ENCODE data around the gene LDLRAD2.
A peak's percentile ranks its signal among the peaks of the same experiment; 100 is the strongest.
"Not testable (repeated sequence)": the region's sequence is repeated elsewhere in the genome, so short reads cannot be mapped to it uniquely, and the experiment has no call there.

Gene LDLRAD2

DNA sequence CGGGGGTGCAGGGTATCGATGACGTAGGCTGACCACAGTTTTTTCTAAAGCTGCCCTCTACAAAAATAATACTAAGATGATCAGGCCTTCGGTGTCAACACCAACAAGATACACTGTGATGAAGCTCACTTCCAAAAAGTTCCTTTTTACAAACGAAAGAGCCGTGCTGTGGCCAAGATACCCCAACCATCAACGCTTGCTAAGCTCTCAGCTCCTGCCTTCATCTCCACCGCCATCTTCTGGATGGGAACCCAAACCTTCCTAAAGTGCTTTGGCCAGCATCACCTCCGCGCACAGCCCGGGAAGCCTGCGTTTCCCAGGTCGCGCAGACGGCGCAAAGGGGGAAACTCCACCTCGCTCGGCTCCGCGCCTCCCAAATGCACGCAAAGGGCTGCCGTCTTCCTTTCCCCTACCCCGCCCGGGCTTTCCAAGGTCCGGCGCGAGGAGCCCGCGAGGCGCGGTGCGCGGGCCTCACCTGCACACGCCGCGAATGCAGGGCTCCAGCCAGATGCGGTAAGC lies 29.7 kb upstream of the LDLRAD2 start:
- DNase-seq (ENCODE audit: extremely low spot score) = peak; percentile 37
- TF ChIP-seq CTBP1 (IDR thresholded peaks at IDR 0.05; ENCODE audit: borderline replicate concordance) = 0 out of 2 replicates have a peak, but pooled peaks have one; percentile 14
- no peak for TF ChIP-seq SP1 (IDR thresholded peaks at IDR 0.05)
- no peak for TF ChIP-seq BHLHE40 (IDR thresholded peaks at IDR 0.05; ENCODE audit: borderline replicate concordance)
- CTCF ChIA-PET = interaction anchor here (1.0 to 1.1 kb wide), 2 partner anchors 13 to 241 kb away, joined by 3 to 4 read pairs; no protein-coding TSS in a partner anchor
- POLR2A ChIA-PET = interaction anchor here (0.5 to 2.0 kb wide), 17 partner anchors 8 to 243 kb away, joined by 3 to 9 read pairs (median 3); no protein-coding TSS in a partner anchor

DNA sequence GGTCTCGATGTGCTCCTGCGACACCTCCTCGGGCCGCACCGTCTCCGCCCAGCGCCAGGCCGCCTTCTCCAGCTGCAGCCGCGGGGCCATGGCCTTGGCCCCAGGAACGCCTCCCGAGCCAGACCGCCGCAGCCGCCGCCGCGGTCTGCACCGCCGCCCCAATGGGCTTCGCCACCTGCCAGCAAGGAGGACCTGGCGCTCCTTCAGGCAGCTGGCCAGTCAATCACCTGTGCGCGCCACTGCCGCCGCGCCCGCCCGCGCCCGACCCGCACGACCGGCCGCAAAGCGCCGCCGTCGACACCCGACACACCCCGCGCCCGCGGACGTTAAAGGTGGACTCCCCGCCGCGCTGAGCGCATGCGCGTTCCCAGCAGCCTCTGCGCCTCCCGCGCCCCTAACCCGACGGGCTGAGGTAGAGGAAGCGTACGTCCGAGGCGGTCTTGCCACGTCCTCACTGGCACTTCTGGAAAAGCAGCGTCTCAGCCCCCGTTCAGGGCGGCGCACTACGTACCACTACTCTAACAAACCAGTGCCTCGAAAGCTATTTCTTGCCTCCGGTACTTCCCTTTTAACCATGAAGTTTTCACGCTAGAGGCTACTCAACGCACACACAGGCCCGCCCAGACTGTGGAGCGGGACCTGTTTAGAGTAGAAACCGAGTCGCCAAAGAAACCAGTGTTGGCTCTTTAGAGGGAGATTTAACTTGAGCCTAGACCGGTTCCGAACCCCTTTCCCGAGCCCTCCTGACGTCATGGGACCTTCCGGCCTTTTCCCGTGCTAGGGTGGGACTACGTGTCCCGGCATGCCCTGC lies 29.0 kb upstream of the LDLRAD2 start, which contains the start of gene USP48:
TSS of gene USP48 (minus strand) at position 282 of the 811 bp plus-strand sequence. CDS start at position 90, 192 bp downstream.
- TF ChIP-seq ZNF384 (IDR thresholded peaks at IDR 0.05) (no peak), ELF4 (IDR thresholded peaks at IDR 0.05) (peak; percentile 82; the same call in 1 of the 2 replicates), SUZ12 (IDR thresholded peaks at IDR 0.05) (no peak; the same call in 1 of the 2 replicates), NFRKB (IDR thresholded peaks at IDR 0.05) (no peak), L3MBTL2 (conservative IDR thresholded peaks at IDR 0.05) (peak; percentile 69), ARNT (IDR thresholded peaks at IDR 0.05) (no peak)
- TF ChIP-seq, protein P1, sequence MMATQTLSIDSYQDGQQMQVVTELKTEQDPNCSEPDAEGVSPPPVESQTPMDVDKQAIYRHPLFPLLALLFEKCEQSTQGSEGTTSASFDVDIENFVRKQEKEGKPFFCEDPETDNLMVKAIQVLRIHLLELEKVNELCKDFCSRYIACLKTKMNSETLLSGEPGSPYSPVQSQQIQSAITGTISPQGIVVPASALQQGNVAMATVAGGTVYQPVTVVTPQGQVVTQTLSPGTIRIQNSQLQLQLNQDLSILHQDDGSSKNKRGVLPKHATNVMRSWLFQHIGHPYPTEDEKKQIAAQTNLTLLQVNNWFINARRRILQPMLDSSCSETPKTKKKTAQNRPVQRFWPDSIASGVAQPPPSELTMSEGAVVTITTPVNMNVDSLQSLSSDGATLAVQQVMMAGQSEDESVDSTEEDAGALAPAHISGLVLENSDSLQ (IDR thresholded peaks at IDR 0.05) = peak; percentile 91
- POLR2A ChIA-PET = interaction anchor here (0.6 to 2.0 kb wide), 16 partner anchors 9 to 484 kb away, joined by 3 to 9 read pairs (median 4); no protein-coding TSS in a partner anchor
- CTCF ChIA-PET = interaction anchor here (1.0 kb wide), 1 partner anchor 241 kb away, joined by 4 read pairs; no protein-coding TSS in a partner anchor

GRCh38 chr1:21783679-21784603 lies 28.1 kb upstream of the LDLRAD2 start:
- CTCF ChIA-PET = no interaction called here

More for the DNA sequence above, 29.0 kb upstream of the LDLRAD2 start, which contains the start of gene USP48:
- peak; percentile 91 for DNase-seq (ENCODE audit: extremely low spot score)

DNA sequence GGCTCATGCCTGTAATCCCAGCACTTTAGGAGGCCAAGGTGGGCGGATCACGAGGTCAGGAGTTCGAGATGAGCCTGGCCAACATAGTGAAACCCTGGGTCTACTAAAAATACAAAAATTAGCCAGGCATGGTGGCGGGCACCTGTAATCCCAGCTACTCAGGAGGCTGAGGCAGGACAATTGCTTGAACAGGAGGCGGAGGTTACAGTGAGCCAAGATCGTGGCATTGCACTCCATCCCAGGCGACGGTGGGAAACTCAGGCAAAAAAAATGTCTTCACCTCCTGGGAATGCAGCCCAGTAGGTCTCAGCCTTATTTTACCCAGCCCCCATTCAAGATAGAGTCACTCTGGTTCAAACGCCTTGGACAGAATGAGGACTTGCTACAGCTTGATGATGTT lies 26.3 kb upstream of the LDLRAD2 start:
- CTCF ChIA-PET; DNase-seq (ENCODE audit: extremely low spot score): not testable (repeated sequence)
- POLR2A ChIA-PET = interaction anchor here (1.1 kb wide), 1 partner anchor 8 kb away, joined by 3 read pairs; no protein-coding TSS in a partner anchor

More at GRCh38 chr1:21783679-21784603, 28.1 kb upstream of the LDLRAD2 start:
- TF ChIP-seq TARDBP (IDR thresholded peaks at IDR 0.05) = no peak
- TF ChIP-seq L3MBTL2 (conservative IDR thresholded peaks at IDR 0.05) = no peak
- TF ChIP-seq ZNF384 (IDR thresholded peaks at IDR 0.05) = no peak
- no peak for TF ChIP-seq FOXA1 (IDR thresholded peaks at IDR 0.05)
- TF ChIP-seq FOXM1 (IDR thresholded peaks at IDR 0.05; ENCODE audit: borderline replicate concordance) = no peak
- TF ChIP-seq NFRKB (IDR thresholded peaks at IDR 0.05) = no peak
- TF ChIP-seq ARNT (IDR thresholded peaks at IDR 0.05) = no peak
- TF ChIP-seq HDGF (IDR thresholded peaks at IDR 0.05; ENCODE audit: borderline replicate concordance) = no peak
- TF ChIP-seq, protein P1 (IDR thresholded peaks at IDR 0.05) = no peak
- TF ChIP-seq LEF1 (IDR thresholded peaks at IDR 0.05; ENCODE audit: borderline replicate concordance) = no peak
- no peak for TF ChIP-seq SP1 (IDR thresholded peaks at IDR 0.05)
- TF ChIP-seq ELF4 (IDR thresholded peaks at IDR 0.05) = no peak; the same call in 1 of the 2 replicates
- no peak for TF ChIP-seq FOXK2 (IDR thresholded peaks at IDR 0.05)
- no peak for TF ChIP-seq SUZ12 (IDR thresholded peaks at IDR 0.05)
- no peak for TF ChIP-seq CTBP1 (IDR thresholded peaks at IDR 0.05; ENCODE audit: borderline replicate concordance)
- no peak for TF ChIP-seq BHLHE40 (IDR thresholded peaks at IDR 0.05; ENCODE audit: borderline replicate concordance)
- POLR2A ChIA-PET = interaction anchor here (0.6 to 1.3 kb wide), 5 partner anchors 19 to 241 kb away, joined by 3 to 4 read pairs (median 3); no protein-coding TSS in a partner anchor
- DNase-seq (ENCODE audit: extremely low spot score) = peak; percentile 93

DNA sequence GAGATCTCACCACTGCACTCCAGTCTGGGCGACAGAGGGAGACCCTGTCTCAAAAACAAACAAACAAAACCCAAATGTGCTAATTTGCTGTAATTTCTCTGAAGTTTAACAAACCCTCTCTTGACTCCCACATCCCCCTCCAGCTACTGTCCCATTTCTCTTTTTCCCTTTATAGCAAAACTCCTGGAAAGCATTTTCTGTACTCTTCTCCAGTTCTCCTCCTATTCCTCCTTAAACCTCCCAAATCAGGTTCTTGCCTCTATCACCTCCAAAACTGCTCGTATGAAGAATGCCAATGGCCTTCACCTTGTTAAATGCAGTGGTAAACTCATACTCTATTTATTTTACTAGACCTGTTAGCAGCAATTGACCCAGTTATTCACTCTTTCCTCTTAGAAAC lies 25.4 kb upstream of the LDLRAD2 start:
- POLR2A ChIA-PET = interaction anchor here (1.1 kb wide), 1 partner anchor 8 kb away, joined by 3 read pairs; no protein-coding TSS in a partner anchor

More for the DNA sequence above, 25.4 kb upstream of the LDLRAD2 start:
- DNase-seq (ENCODE audit: extremely low spot score) = no peak
- TF ChIP-seq, protein P1 (IDR thresholded peaks at IDR 0.05) = no peak
- no peak for TF ChIP-seq FOXM1 (IDR thresholded peaks at IDR 0.05; ENCODE audit: borderline replicate concordance)
- no peak for TF ChIP-seq ELF4 (IDR thresholded peaks at IDR 0.05)
- CTCF ChIA-PET = no interaction called here
